ENCODE results near the gene MDH2. TPM values are rescaled to one million over a fixed set of nuclear protein-coding genes. Genes with fewer than 3 reads are reported as not detected.
A peak's percentile ranks its signal among the peaks of the same experiment; 100 is the strongest.
"Not testable (repeated sequence)": the region's sequence is repeated elsewhere in the genome, so short reads cannot be mapped to it uniquely, and the experiment has no call there.

MDH2 gene
- total RNA-seq, 2 experiments from 2014 or later: 66.4 to 68.3 TPM

GRCh38 chr7:76049295-76049694 is 1.4 kb downstream of the MDH2 start:
- Histone ChIP-seq H3K36me3 (ENCODE audit: insufficient read depth, low read length) (peaks cover 18% of the 10 kb centered on the region), H3K27me3 (ENCODE audit: control insufficient read depth in 1 of 2, insufficient read depth in 2 of 2, low read length in 2 of 2) (no peaks in the 10 kb centered on the region), H3K4me3 (ENCODE audit: low read length) (no peak overlapping the region), H3K4me1 (ENCODE audit: insufficient read depth, low read length) (peaks cover 57% of the 10 kb centered on the region), H3K9me3 (ENCODE audit: control insufficient read depth in 1 of 2, insufficient read depth in 1 of 2, low read length in 2 of 2) (no peaks in the 10 kb centered on the region), H3K27ac (ENCODE audit: low read depth in 1 of 2, low read length in 2 of 2) (no peak overlapping the region)
- POLR2A ChIA-PET: interaction anchor here (0.6 to 3.3 kb wide), 3 partner anchors 84 to 117 kb away, joined by 3 to 12 read pairs (median 3); no protein-coding TSS in a partner anchor
- no peaks in the 10 kb centered on the region for H3K27me3 Mint-ChIP-seq
- DNase-seq (no peak), ATAC-seq (ENCODE audit: poor library complexity) (no peak)
- CTCF ChIA-PET: interaction anchor here (1.9 kb wide), 1 partner anchor 29 kb away, joined by 4 read pairs; no protein-coding TSS in a partner anchor
- H3K4me3 Mint-ChIP-seq: peak overlapping the region; percentile 93
- intact Hi-C loops (cut with DNase I, micrococcal nuclease): no loop called here
- no peak for TF ChIP-seq CTCF (IDR thresholded peaks at IDR 0.05)
- H3K9me3 Mint-ChIP-seq: no peaks in the 10 kb centered on the region
- peaks cover 61% of the 10 kb centered on the region for H3K4me1 Mint-ChIP-seq (ENCODE audit: low read depth)
- peaks cover 44% of the 10 kb centered on the region for H3K36me3 Mint-ChIP-seq (ENCODE audit: low read depth)
- H3K27ac Mint-ChIP-seq: peak overlapping the region; percentile 26

GRCh38 chr7:76050545-76050944 is 2.6 kb downstream of the MDH2 start:
- peaks cover 43% of the 10 kb centered on the region for H3K36me3 Mint-ChIP-seq (ENCODE audit: low read depth)
- ChIA-PET CTCF (interaction anchor here (1.9 kb wide), 1 partner anchor 30 kb away, joined by 4 read pairs; no protein-coding TSS in a partner anchor), POLR2A (no interaction called here)
- TF ChIP-seq CTCF (IDR thresholded peaks at IDR 0.05): no peak
- Histone ChIP-seq H3K4me1 (ENCODE audit: insufficient read depth, low read length) (peaks cover 51% of the 10 kb centered on the region), H3K9me3 (ENCODE audit: control insufficient read depth in 1 of 2, insufficient read depth in 1 of 2, low read length in 2 of 2) (no peaks in the 10 kb centered on the region), H3K4me3 (ENCODE audit: low read length) (no peak overlapping the region), H3K27ac (ENCODE audit: low read depth in 1 of 2, low read length in 2 of 2) (no peak overlapping the region), H3K36me3 (ENCODE audit: insufficient read depth, low read length) (peaks cover 28% of the 10 kb centered on the region), H3K27me3 (ENCODE audit: control insufficient read depth in 1 of 2, insufficient read depth in 2 of 2, low read length in 2 of 2) (no peaks in the 10 kb centered on the region)
- H3K4me3 Mint-ChIP-seq: peak overlapping the region; percentile 36
- H3K9me3 Mint-ChIP-seq: no peaks in the 10 kb centered on the region
- peaks cover 48% of the 10 kb centered on the region for H3K4me1 Mint-ChIP-seq (ENCODE audit: low read depth)
- ATAC-seq (ENCODE audit: poor library complexity): no peak
- intact Hi-C loops (cut with DNase I, micrococcal nuclease): no loop called here
- H3K27me3 Mint-ChIP-seq: no peaks in the 10 kb centered on the region
- no peak for DNase-seq
- H3K27ac Mint-ChIP-seq: peak overlapping the region; percentile 26

- intact Hi-C loops (cut with DNase I, micrococcal nuclease): no loop called here
- peak overlapping the region; percentile 52 for H3K4me3 Mint-ChIP-seq
- peaks cover 51% of the 10 kb centered on the region for H3K36me3 Mint-ChIP-seq (ENCODE audit: low read depth)
Observed at GRCh38 chr7:76051840-76052239, 3.9 kb downstream of the MDH2 start.

GRCh38 chr7:76052681-76053080 is 4.8 kb downstream of the MDH2 start:
- H3K9me3 ChIP-seq (ENCODE audit: control insufficient read depth in 1 of 2, insufficient read depth in 1 of 2, low read length in 2 of 2); H3K27ac ChIP-seq (ENCODE audit: low read depth in 1 of 2, low read length in 2 of 2); H3K27me3 ChIP-seq (ENCODE audit: control insufficient read depth in 1 of 2, insufficient read depth in 2 of 2, low read length in 2 of 2); H3K9me3 Mint-ChIP-seq; H3K4me3 Mint-ChIP-seq; intact Hi-C loops (cut with DNase I, micrococcal nuclease); H3K27me3 Mint-ChIP-seq; H3K4me3 ChIP-seq (ENCODE audit: low read length); H3K27ac Mint-ChIP-seq; POLR2A ChIA-PET; CTCF ChIA-PET; ATAC-seq (ENCODE audit: poor library complexity); DNase-seq: not testable (repeated sequence)
- peaks cover 32% of the 10 kb centered on the region for H3K4me1 ChIP-seq (ENCODE audit: insufficient read depth, low read length)
- H3K36me3 Mint-ChIP-seq (ENCODE audit: low read depth): peaks cover 54% of the 10 kb centered on the region
- H3K36me3 ChIP-seq (ENCODE audit: insufficient read depth, low read length): peaks cover 45% of the 10 kb centered on the region
- H3K4me1 Mint-ChIP-seq (ENCODE audit: low read depth): peaks cover 38% of the 10 kb centered on the region

More at GRCh38 chr7:76051840-76052239, 3.9 kb downstream of the MDH2 start:
- H3K27ac Mint-ChIP-seq: peak overlapping the region; percentile 74
- ATAC-seq (ENCODE audit: poor library complexity): peak; percentile 40
- Histone ChIP-seq H3K27me3 (ENCODE audit: control insufficient read depth in 1 of 2, insufficient read depth in 2 of 2, low read length in 2 of 2) (no peaks in the 10 kb centered on the region), H3K36me3 (ENCODE audit: insufficient read depth, low read length) (peaks cover 36% of the 10 kb centered on the region), H3K4me1 (ENCODE audit: insufficient read depth, low read length) (peaks cover 39% of the 10 kb centered on the region), H3K4me3 (ENCODE audit: low read length) (no peak overlapping the region), H3K9me3 (ENCODE audit: control insufficient read depth in 1 of 2, insufficient read depth in 1 of 2, low read length in 2 of 2) (no peaks in the 10 kb centered on the region), H3K27ac (ENCODE audit: low read depth in 1 of 2, low read length in 2 of 2) (peak overlapping the region in 1 of 2 donors; percentile 18)
- ChIA-PET POLR2A (no interaction called here), CTCF (no interaction called here)
- no peaks in the 10 kb centered on the region for H3K27me3 Mint-ChIP-seq
- no peak for TF ChIP-seq CTCF (IDR thresholded peaks at IDR 0.05)
- H3K4me1 Mint-ChIP-seq (ENCODE audit: low read depth): peaks cover 42% of the 10 kb centered on the region
- peak in 3 of 14 experiments; percentile 29 to 65 (median 37) for DNase-seq
- no peaks in the 10 kb centered on the region for H3K9me3 Mint-ChIP-seq
